HL-60/S4 treated with phorbol 12-myristate 13-acetate at 8.2 ng/mL for 4 days and 3 days (cell line): Measurements from ENCODE around the gene SLC28A1.
"Not testable (repeated sequence)": the region's sequence is repeated elsewhere in the genome, so short reads cannot be mapped to it uniquely, and the experiment has no call there.

Source experiments
- in situ Hi-C: fragments of 300-500 bp; cut with MboI; formaldehyde crosslinking; loops from 2 replicates; pipeline ENCODE4 v1.15.0; 2022; ENCODE audit warnings: low sequenced_read_pairs

The SLC28A1 gene

GRCh38 chr15:84862214-84862975 lies 22.1 kb upstream of the SLC28A1 start:
- in situ Hi-C loops, result no loop called here

- in situ Hi-C loops, result no loop called here
Measured at GRCh38 chr15:84863565-84864443, 20.7 kb upstream of the SLC28A1 start.

GRCh38 chr15:84864444-84864795 lies 20.0 kb upstream of the SLC28A1 start:
- in situ Hi-C loops, result no loop called here

GRCh38 chr15:84865074-84865569 lies 19.3 kb upstream of the SLC28A1 start:
- in situ Hi-C loops, result no loop called here

GRCh38 chr15:84868037-84868880 lies 16.2 kb upstream of the SLC28A1 start:
- in situ Hi-C loops, result no loop called here

- in situ Hi-C loops, result no loop called here
Measured at GRCh38 chr15:84869510-84869909, 15.0 kb upstream of the SLC28A1 start.

GRCh38 chr15:84871428-84871985 lies 13.0 kb upstream of the SLC28A1 start:
- in situ Hi-C loops, result no loop called here

- in situ Hi-C loops, result no loop called here
Measured at GRCh38 chr15:84872009-84872910, 12.2 kb upstream of the SLC28A1 start.

GRCh38 chr15:84873997-84874396 lies 10.5 kb upstream of the SLC28A1 start:
- in situ Hi-C loops, result no loop called here

- in situ Hi-C loops, result no loop called here
Measured at GRCh38 chr15:84874981-84875699, 9.3 kb upstream of the SLC28A1 start.

- in situ Hi-C loops, result no loop called here
Measured at GRCh38 chr15:84876269-84876668, 8.2 kb upstream of the SLC28A1 start.

- in situ Hi-C loops, result not testable (repeated sequence)
Measured at GRCh38 chr15:84877701-84878100, 6.8 kb upstream of the SLC28A1 start.

- in situ Hi-C loops, result no loop called here
Measured at GRCh38 chr15:84878504-84878903, 6.0 kb upstream of the SLC28A1 start.

- in situ Hi-C loops, result no loop called here
Measured at GRCh38 chr15:84879088-84879780, 5.2 kb upstream of the SLC28A1 start.

- in situ Hi-C loops, result no loop called here
Measured at GRCh38 chr15:84880007-84880406, 4.5 kb upstream of the SLC28A1 start.

- in situ Hi-C loops, result no loop called here
Measured at GRCh38 chr15:84880822-84881519, 3.5 kb upstream of the SLC28A1 start.

- in situ Hi-C loops, result no loop called here
Measured at GRCh38 chr15:84881520-84881830, 3.0 kb upstream of the SLC28A1 start.

- in situ Hi-C loops, result no loop called here
Measured at GRCh38 chr15:84883466-84883865, 996 bp upstream of the SLC28A1 start.
